Brain microvascular endothelial cell (primary cell): ENCODE data around the gene SLC9A1.

ENCODE experiments used
- DNase-seq: peaks from one replicate; pipeline ENCODE4 v3.0.0-alpha.2; 2020
- H3K27ac ChIP-seq: fragments of 250-450 bp; sonication (Bioruptor Pico); 2 replicates; pipeline ENCODE4 v1.5.1; 2020; ENCODE audit warnings: mild to moderate bottlenecking, moderate library complexity
- H3K27me3 ChIP-seq: fragments of 250-450 bp; sonication (Bioruptor Pico); replicated peaks from 2 replicates; pipeline ENCODE4 v1.5.1; 2020; ENCODE audit warnings: mild to moderate bottlenecking
- H3K36me3 ChIP-seq: fragments of 250-450 bp; sonication (Bioruptor Pico); replicated peaks from 2 replicates; pipeline ENCODE4 v1.5.1; 2020; ENCODE audit warnings: mild to moderate bottlenecking
- H3K4me3 ChIP-seq: 2 replicates; pipeline ENCODE4 v1.5.1; 2011; ENCODE audit warnings: low read depth, mild to moderate bottlenecking, control low read depth, low read length, moderate library complexity
- in situ Hi-C: cut with HindIII; loops from 2 replicates; pipeline ENCODE4 v1.10.0; 2017; ENCODE audit warnings: low sequenced_read_pairs, low pct_ligation_motif_present
- TF ChIP-seq, protein P1 (sequence below): IDR thresholded peaks from 2 replicates; pipeline ENCODE4 v1.5.1; 2011; ENCODE audit warnings: low read depth, mild to moderate bottlenecking, moderate library complexity, low read length, control low read depth, inconsistent platforms; ENCODE audit errors: missing control alignments

SLC9A1 gene

DNA sequence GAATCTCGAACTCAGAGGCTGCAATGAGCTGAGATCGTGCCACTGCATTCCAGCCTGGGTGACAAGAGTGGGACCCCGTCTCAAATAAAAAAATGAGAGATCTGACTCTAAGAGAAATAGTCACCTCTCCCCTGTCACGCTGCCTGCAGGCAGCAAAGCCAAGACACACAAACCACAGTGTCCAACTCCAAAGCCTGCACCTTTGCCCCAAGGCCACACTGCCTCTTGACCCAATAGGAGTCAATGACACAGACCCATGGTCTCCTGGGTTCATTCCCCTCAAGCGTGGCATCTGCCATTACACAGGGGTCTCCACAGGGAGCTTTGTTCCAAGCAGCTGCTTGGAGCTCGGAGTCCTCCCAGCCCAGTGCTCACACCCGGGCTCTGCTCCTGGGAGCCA, 46.3 kb downstream of the SLC9A1 start:
- TF ChIP-seq, protein P1, sequence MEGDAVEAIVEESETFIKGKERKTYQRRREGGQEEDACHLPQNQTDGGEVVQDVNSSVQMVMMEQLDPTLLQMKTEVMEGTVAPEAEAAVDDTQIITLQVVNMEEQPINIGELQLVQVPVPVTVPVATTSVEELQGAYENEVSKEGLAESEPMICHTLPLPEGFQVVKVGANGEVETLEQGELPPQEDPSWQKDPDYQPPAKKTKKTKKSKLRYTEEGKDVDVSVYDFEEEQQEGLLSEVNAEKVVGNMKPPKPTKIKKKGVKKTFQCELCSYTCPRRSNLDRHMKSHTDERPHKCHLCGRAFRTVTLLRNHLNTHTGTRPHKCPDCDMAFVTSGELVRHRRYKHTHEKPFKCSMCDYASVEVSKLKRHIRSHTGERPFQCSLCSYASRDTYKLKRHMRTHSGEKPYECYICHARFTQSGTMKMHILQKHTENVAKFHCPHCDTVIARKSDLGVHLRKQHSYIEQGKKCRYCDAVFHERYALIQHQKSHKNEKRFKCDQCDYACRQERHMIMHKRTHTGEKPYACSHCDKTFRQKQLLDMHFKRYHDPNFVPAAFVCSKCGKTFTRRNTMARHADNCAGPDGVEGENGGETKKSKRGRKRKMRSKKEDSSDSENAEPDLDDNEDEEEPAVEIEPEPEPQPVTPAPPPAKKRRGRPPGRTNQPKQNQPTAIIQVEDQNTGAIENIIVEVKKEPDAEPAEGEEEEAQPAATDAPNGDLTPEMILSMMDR: no peak
- in situ Hi-C loops: no loop called here
- DNase-seq: no peak
- Histone ChIP-seq H3K36me3 (peaks cover 6% of the 10 kb centered on the region), H3K27me3 (no peaks in the 10 kb centered on the region), H3K27ac (no peak overlapping the region), H3K4me3 (no peak overlapping the region)

DNA sequence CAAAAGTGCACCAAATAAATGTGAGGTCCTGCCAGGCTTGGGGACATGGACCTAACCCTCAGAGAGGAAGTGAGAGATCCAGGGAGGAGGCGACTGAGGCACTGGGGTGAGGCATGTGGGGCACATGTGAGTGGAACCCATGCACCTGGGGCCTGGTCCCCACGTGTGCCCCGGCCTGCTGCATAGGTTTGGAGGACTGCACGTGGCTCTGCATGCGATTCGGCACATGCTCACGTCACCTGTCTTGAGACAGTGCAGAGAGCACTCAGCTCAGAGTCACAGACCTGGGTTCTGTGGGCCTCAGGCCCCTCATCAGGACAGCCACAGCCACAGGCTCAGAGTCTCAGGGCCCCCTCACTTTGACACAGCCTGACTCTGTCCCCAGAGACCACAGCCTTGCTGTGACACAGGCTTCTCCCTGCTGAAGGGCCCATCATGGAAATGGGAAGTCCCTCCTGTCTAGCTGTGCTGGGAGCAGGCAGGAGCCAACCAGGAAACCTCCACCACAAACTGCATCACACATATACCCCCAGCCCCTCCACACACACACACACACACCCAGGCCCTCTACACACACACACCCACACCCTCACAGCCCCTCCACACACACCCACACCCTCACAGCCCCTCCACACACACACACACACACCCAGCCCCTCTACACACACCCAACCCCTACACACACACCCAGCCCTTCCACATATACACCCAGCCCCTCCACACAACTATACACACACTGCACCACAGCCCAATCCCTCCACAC, 48.2 kb downstream of the SLC9A1 start:
- DNase-seq: no peak
- peaks cover 4% of the 10 kb centered on the region for H3K36me3 ChIP-seq
- no peaks in the 10 kb centered on the region for H3K27me3 ChIP-seq
- in situ Hi-C loops: no loop called here
- TF ChIP-seq, protein P1: no peak
- H3K4me3 ChIP-seq: no peak overlapping the region
- H3K27ac ChIP-seq: no peak overlapping the region

DNA sequence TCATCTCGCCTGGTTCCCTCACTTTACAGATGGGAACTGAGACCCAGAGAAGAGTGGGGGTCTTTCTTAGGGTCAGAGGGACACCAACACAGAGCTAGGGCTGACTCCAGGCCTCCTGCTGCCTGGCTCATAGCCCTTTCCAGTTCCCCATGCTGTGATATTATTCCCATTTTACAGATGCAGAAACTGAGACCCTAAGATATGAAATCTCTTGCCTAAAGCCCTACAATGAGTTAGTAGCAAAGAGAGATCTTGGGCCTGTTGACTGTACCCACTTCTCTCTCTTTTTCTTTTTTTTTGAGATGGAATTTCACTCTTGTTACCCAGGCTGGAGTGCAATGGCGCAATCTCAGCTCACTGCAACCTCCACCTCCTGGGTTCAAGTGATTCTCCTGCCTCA, 49.9 kb downstream of the SLC9A1 start:
- Histone ChIP-seq H3K36me3 (peaks cover 4% of the 10 kb centered on the region), H3K27ac (no peak overlapping the region)

DNA sequence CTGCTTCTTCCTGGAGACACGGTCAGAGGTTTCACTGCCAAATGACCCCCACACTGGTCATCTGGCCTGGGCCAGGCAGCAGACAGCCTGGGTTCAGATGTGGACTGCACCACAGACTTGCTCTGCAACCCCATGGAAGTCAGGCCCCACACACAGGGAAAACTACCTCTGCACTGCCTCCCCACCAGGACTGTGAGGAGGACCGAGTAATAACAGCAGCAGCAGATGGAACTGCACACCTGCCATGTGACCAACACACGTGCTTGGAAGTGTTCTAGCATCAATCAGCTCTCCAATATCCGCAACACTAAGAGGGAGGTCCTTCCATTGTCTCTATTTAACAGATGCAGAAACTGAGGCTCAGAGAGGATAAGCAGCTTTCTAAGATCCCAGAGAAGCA, 51.4 kb downstream of the SLC9A1 start:
- Histone ChIP-seq H3K36me3 (no peaks in the 10 kb centered on the region), H3K27me3 (no peaks in the 10 kb centered on the region), H3K27ac (no peak overlapping the region), H3K4me3 (no peak overlapping the region)
- DNase-seq: no peak
- in situ Hi-C loops: no loop called here
- TF ChIP-seq, protein P1: no peak

More for the DNA sequence above, 49.9 kb downstream of the SLC9A1 start:
- no peak for DNase-seq
- in situ Hi-C loops: no loop called here
- TF ChIP-seq, protein P1: no peak
- H3K27me3 ChIP-seq: no peaks in the 10 kb centered on the region
- no peak overlapping the region for H3K4me3 ChIP-seq

DNA sequence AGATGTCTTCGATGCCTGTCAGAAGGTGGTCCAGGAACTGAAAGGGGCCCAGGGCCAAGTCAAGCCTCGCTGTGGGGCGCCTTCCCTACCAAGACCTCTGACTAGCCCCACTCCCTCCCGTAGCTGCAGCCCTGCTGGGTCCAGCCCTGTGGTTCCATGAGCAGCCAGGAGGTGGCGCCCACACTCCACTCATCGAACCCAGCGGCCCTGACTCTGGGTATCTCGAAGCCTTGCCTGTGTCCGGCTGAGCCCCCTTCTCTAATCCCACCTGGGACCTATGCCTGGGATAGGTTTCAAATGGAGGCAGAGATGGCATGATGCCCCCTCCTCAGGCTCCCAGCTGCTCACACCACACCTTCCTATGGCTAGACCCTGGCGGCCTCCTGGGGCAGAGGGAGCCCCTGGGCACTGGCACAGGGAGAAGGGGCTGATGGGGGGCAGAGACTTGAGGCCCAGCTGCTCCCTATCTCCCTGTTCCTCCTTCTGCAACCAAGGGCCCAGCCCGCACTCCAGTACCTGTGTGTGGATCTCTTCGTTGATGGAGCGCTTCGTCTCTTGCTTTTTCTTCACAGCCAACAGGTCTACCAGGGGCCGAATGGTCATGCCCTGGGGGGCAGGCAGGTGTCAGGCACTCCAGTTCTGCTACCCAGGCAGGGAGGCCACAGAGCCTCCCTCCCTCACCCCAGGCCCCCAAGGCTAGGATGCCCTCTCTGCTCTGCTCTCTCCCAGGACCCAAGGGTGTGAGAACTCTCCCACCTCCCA, 52.0 kb downstream of the SLC9A1 start:
- no peak overlapping the region for H3K27ac ChIP-seq
- peak; percentile 54 for DNase-seq
- no peaks in the 10 kb centered on the region for H3K36me3 ChIP-seq
- no peaks in the 10 kb centered on the region for H3K27me3 ChIP-seq
- H3K4me3 ChIP-seq: no peak overlapping the region
- in situ Hi-C loops: no loop called here
- TF ChIP-seq, protein P1: peak; percentile 97
